Vagina (tissue), 2 donors: ENCODE measurements around the gene GIPC2.

Experiments used
- POLR2AphosphoS5 ChIP-seq, 2 donors: sonication (generic); formaldehyde crosslinking; IDR thresholded peaks; one replicate each; pipeline ENCODE4 v1.9.0; 2017; ENCODE audit warnings: antibody characterized with exemption in 2 of 2, mild to moderate bottlenecking in 2 of 2, low read depth in 1 of 2; ENCODE audit not compliant: insufficient read depth in 1 of 2
- TF ChIP-seq, protein P1 (sequence below), 3 experiments: fragments of 450-650 bp in 2 of 3; fragments of 200-600 bp in 1 of 3; sonication (generic) in 1 of 3; IDR thresholded peaks; one replicate each; pipeline ENCODE4 v1.5.1; 2017 to 2019; ENCODE audit warnings: antibody characterized with exemption in 3 of 3, mild to moderate bottlenecking in 2 of 3, moderate library complexity in 2 of 3

DNA sequence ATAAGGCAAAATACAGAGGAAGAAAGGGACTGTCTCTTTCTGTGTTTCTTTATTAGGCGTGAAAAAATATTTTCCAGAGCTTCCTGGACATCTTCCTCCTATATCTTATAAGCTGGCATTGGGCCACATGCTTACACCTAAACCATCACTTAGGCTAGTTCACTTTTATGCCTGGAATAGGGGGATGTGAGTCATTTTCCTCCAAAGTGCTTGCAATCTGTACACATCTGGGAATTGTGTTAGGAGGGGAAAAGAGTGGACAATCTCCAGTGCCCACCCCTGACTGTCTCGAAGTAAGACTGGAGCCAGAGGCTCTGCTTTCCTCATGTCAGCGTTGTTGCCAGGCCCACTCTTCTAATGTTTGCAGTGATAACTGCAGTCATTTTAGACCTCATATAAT is 29.9 kb downstream of the GIPC2 start:
- TF ChIP-seq, protein P1, sequence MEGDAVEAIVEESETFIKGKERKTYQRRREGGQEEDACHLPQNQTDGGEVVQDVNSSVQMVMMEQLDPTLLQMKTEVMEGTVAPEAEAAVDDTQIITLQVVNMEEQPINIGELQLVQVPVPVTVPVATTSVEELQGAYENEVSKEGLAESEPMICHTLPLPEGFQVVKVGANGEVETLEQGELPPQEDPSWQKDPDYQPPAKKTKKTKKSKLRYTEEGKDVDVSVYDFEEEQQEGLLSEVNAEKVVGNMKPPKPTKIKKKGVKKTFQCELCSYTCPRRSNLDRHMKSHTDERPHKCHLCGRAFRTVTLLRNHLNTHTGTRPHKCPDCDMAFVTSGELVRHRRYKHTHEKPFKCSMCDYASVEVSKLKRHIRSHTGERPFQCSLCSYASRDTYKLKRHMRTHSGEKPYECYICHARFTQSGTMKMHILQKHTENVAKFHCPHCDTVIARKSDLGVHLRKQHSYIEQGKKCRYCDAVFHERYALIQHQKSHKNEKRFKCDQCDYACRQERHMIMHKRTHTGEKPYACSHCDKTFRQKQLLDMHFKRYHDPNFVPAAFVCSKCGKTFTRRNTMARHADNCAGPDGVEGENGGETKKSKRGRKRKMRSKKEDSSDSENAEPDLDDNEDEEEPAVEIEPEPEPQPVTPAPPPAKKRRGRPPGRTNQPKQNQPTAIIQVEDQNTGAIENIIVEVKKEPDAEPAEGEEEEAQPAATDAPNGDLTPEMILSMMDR (IDR thresholded peaks at IDR 0.05), result no peak
- peak in 1 of 2 donors; percentile 45 for TF ChIP-seq POLR2AphosphoS5 (IDR thresholded peaks at IDR 0.05; ENCODE audit: insufficient read depth in 1 of 2, low read depth in 1 of 2)
